Stimulated activated CD4-positive, alpha-beta T cell treated with anti-CD3 and anti-CD28 coated beads, Interleukin-12 subunit alpha, Interleukin-12 subunit beta, amount 100 ng/mL, for 48 hours (primary cell): ENCODE results near the gene ADGRE2.
"Not testable (repeated sequence)": the region's sequence is repeated elsewhere in the genome, so short reads cannot be mapped to it uniquely, and the experiment has no call there.

Experiments used
- DNase-seq, 3 donors: peaks; one replicate each; pipeline ENCODE4 v3.0.0-alpha.2; 2020; ENCODE audit warnings: low read depth in 2 of 3, low spot score in 1 of 3

Gene ADGRE2

GRCh38 chr19:14778110-14778845 is at the start of gene ADGRE2:
TSS of gene ADGRE2 (minus strand) at chr19:14778560. CDS start at chr19:14776756, 1,804 bp downstream.
- not testable (repeated sequence) for DNase-seq

GRCh38 chr19:14826006-14826405 is 47.6 kb upstream of the ADGRE2 start:
- no peak for DNase-seq

- DNase-seq: no peak
Measured at GRCh38 chr19:14821937-14822336, 43.6 kb upstream of the ADGRE2 start.

- no peak for DNase-seq
Measured at GRCh38 chr19:14818588-14818987, 40.2 kb upstream of the ADGRE2 start.

GRCh38 chr19:14817052-14817451 is 38.7 kb upstream of the ADGRE2 start:
- DNase-seq: no peak

GRCh38 chr19:14814982-14815652 is 36.8 kb upstream of the ADGRE2 start:
- DNase-seq: no peak

GRCh38 chr19:14809272-14810057 is 31.1 kb upstream of the ADGRE2 start:
- no peak for DNase-seq

- DNase-seq: no peak
Measured at GRCh38 chr19:14804765-14805164, 26.4 kb upstream of the ADGRE2 start.

- no peak for DNase-seq
Measured at GRCh38 chr19:14798760-14799159, 20.4 kb upstream of the ADGRE2 start.

GRCh38 chr19:14796021-14796420 is 17.7 kb upstream of the ADGRE2 start:
- no peak for DNase-seq

- DNase-seq: no peak
Measured at GRCh38 chr19:14795078-14795721, 16.8 kb upstream of the ADGRE2 start.

GRCh38 chr19:14792250-14792649 is 13.9 kb upstream of the ADGRE2 start:
- not testable (repeated sequence) for DNase-seq

GRCh38 chr19:14786421-14786851 is 8.1 kb upstream of the ADGRE2 start:
- peak in 1 of 3 donors; percentile 10 for DNase-seq

GRCh38 chr19:14785102-14785793 is 6.9 kb upstream of the ADGRE2 start:
- DNase-seq: not testable (repeated sequence)

- peak in 1 of 3 donors; percentile 6 for DNase-seq
Measured at GRCh38 chr19:14784730-14785101, 6.4 kb upstream of the ADGRE2 start.

- DNase-seq: not testable (repeated sequence)
Measured at GRCh38 chr19:14783410-14783998, 5.1 kb upstream of the ADGRE2 start.

- DNase-seq: no peak
Measured at GRCh38 chr19:14782626-14783409, 4.5 kb upstream of the ADGRE2 start.

GRCh38 chr19:14781713-14782536 is 3.6 kb upstream of the ADGRE2 start:
- DNase-seq: not testable (repeated sequence)
